Activated CD4-positive, alpha-beta T cell treated with anti-CD3 and anti-CD28 coated beads for 1 hour (primary cell): ENCODE data around the gene MED8.
"Not testable (repeated sequence)": the region's sequence is repeated elsewhere in the genome, so short reads cannot be mapped to it uniquely, and the experiment has no call there.

Experiments
- DNase-seq: peaks from one replicate; pipeline ENCODE4 v3.0.0-alpha.2; 2020

Gene MED8

DNA sequence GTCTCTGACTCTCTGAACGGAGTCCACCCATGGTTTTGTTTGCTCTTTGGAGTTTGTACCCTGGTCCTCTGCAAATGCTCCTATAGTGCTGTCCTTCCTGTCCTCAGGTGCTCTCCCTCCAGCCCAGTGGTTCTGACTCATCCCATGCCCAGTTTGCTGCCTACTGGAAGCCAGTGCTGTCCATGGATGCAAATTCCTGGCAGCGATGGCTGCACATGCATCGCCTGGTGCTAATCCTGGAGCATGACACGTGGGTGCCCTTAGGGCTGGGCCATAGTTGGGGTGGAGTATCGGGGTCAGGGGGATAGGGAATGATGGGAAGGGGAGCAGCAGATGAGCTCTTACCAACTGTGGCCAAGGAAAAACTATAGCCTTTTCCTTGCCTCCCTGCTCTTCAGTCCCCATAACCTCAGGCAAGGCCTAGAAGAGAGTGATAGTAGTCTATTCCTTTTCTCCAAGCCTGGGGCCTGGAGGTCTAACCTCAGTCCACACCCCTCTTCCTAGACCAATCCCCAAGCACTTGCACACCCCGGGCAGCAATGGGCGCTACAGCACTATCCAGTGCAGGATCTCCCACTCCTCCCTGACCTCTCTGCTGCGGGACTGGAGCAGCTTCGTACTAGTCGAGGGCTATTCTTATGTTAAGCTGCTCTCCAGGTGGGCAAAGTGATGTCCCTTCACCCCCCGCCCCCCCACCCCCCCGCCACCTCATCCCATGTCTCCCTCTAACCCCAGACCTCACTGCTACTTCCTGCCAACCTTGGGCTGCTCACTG is 32.6 kb upstream of the MED8 start:
- DNase-seq: no peak

DNA sequence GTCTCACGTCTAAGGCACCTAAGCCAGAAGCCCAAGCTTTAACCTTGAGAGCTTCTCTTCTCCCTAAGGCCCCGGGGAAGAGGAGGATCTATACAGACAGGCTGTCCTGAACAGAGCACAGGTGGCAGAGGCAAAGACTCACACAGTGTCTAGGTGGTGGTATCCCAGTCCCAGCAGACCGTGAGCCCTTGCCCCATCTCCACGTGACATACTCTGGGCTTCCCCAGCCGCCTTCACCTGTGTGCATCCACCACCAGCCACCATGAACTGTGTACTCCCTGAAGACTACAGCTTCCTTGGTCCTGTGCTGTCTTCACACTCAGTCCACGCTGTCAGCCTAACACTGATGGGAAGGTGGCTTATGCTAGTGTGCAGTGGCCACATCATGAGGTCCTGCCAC is 31.8 kb upstream of the MED8 start:
- DNase-seq: no peak

- no peak for DNase-seq
These were observed 31.3 kb upstream of the MED8 start for GRCh38 chr1:43420874-43421273.

GRCh38 chr1:43419627-43420425 is 30.2 kb upstream of the MED8 start:
- DNase-seq: no peak

- no peak for DNase-seq
These were observed 29.3 kb upstream of the MED8 start for GRCh38 chr1:43418858-43419257.

GRCh38 chr1:43415901-43416300 is 26.3 kb upstream of the MED8 start:
- DNase-seq: no peak

GRCh38 chr1:43414634-43415223 is 25.1 kb upstream of the MED8 start:
- peak; percentile 42 for DNase-seq

DNA sequence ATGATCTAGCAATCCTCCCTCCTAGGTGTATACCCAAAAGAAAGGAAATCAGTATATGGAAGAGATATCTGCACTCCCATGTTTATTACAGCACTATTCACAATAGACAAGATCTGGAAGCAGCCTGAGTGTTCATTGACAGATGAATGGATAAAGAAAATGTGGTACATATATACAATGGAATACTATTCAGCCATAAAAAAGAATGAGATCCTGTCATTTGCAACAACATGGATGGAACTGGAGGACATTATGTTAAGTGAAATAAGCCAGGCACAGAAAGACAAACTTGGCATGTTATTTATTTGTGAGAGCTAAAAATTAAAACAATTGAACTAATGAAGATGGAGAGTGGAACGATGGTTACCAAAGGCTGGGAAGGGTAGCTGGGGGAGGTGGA is 23.8 kb upstream of the MED8 start:
- not testable (repeated sequence) for DNase-seq

GRCh38 chr1:43410571-43410970 is 21.0 kb upstream of the MED8 start:
- DNase-seq: no peak

DNA sequence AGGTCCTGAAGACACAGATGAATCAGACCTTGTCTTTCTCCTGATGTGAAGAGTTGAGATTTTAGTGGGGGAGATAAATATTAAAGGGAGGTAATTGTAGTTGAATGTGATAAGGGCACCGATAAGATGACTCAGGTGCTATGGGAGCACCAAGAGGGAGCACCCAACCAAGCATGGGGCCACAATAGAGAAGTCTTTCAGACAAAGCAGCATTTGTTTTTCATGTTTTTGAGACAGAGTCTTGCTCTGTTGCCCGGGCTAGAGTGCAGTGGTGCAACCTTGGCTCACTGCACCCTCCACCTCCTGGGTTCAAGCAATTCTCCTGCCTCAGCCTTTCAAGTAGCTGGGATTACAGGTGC is 16.3 kb upstream of the MED8 start:
- no peak for DNase-seq

GRCh38 chr1:43405219-43405875 is 15.7 kb upstream of the MED8 start:
- no peak for DNase-seq

DNA sequence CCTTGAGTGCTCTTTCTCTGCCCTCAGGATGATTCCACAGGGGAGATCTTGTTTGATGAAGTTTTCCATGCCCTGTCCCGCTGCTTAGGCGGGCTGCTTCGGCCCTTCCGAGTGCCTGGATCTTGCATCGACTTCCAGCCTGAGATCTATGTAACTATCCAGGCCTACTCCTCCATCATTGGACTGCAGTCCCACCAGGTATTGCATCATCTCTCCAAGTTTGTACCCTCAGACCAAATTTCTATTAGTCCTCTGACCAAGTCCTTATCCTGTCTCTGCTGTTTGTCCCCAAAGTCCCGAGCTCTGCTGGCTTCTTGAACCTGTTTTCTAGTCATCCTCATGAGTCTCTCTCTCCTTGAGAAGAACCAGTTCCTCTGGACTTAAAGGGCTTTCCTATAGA is 14.8 kb upstream of the MED8 start:
- no peak for DNase-seq

GRCh38 chr1:43402089-43402865 is 12.7 kb upstream of the MED8 start:
- no peak for DNase-seq

- not testable (repeated sequence) for DNase-seq
These were observed 10.8 kb upstream of the MED8 start for GRCh38 chr1:43400441-43400840.

DNA sequence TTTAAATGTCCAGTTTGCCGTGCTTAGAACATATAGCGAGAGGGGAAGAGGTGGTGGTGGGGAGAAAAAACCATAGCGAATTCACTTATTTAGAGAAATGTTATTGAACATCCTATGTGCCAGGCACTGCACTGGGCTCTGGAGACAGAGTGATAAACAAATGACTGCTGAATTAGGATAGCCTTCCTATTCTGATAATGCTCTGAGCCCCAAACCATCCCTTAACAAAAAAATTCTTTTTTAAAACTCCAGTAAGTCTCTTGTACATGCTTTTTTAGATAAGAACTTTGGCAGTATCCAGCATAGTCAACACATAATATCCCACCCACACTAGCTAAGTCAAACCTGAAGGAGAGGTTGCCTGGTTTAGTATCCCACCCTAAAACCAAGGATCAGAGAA is 8.6 kb upstream of the MED8 start:
- DNase-seq: no peak

- no peak for DNase-seq
These were observed 6.5 kb upstream of the MED8 start for GRCh38 chr1:43396059-43396458.

DNA sequence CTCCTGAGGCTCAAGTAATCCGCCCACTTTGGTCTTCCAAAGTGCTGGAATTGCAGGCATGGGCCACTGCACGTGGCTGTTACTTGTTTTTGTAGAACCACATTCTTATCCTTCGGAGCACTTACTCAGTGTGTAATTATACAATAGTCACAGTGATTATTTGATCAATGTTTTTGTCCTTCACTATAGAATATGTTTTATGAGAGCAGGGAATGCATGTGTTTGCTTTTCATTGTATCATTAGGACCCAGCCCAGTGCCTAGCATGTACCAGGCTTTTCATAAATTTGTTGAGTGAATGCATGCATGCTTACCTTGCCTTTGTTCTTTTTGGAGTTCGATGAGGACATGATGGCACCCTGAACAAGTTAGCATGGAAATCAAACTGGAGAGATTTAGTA is 5.9 kb upstream of the MED8 start:
- DNase-seq: no peak

DNA sequence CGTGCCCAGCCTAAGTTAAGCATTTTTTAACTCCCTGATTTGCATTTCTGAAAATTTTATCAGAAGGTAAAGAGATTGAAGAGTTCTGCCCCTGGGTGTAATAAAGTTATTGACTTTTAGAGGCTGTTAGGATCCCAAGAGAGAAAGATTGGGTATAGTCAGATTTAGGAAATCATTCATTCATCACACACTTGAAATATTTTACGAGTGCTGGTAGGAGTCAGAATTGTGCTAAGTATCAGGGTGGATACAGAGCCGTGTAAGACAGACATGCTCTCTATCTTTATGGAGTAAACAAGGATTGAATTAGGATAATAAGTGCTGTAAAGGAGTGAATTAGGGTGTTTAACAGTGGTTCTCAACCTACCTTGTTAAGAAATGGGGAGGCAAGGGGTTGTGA is 3.1 kb upstream of the MED8 start:
- DNase-seq: no peak

GRCh38 chr1:43388613-43389012 is 987 bp downstream of the MED8 start:
- no peak for DNase-seq

DNA sequence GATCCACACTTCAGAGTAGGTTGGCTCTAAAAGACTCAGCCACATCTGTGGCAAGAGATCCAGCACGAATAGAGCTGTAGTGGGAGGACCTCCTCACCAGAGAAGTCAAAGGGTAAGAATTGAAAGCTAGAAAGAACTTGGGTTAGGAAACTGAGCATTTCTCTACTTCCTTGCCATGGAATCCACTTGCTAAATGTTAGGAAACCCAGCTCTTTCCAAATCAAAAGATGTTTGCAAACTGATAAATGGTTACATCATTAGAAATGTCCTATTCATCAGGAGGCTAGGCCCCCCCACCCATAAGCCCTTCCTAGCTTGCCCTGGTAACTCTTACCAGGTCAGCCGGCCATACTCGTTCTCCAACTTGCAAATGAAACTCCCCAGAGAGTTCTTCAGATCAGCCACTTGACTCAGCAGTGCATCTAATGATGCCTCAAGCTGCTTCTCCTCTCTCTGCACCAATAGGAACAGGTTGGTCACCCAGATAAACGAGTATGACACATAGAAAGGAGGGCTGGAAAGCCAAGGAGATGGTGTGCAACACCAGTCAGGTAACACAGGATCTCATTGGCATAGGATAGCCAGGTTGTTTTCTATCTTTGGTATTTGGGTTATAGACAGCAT is 1.5 kb downstream of the MED8 start:
- DNase-seq: no peak

GRCh38 chr1:43386676-43387075 is 2.9 kb downstream of the MED8 start:
- no peak for DNase-seq

DNA sequence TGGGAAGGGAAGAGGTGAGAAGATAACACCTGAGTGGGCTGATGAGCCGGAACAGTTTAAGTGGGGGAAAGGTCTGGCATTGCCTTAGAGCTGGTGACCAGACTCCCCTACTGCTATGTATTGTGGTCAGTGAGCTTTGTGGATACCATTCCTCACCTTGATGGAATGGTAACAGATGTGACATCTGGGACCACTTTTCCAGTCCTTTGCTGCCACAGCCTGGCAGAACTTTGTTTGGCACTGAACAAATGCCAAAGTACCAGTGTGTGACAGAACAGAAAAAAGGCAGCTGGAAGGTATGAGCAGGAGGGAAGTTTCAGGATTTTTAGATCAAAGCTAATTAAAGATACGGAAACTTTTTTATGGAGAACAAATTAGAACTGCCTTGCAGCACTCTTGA is 6.2 kb downstream of the MED8 start:
- DNase-seq: no peak
